Keratinocyte (primary cell): Measurements from ENCODE around the gene JAM2. TPM values are rescaled to one million over a fixed set of nuclear protein-coding genes. Genes with fewer than 3 reads are reported as not detected.

Source experiments
- DNase-seq: peaks from one replicate; pipeline ENCODE4 v3.0.0-alpha.2; 2011; ENCODE audit warnings: low read depth, missing footprints, low spot score
- FAIRE-seq: peaks from 2 replicates; lab custom pipeline; 2011; peaks lifted over from hg19 to GRCh38; lab: Jason Lieb, UNC
- H2AFZ ChIP-seq: 2 replicates; pipeline ENCODE4 v1.6.0; 2012; ENCODE audit warnings: low read length, control low read depth, inconsistent platforms; ENCODE audit not compliant: control insufficient read depth
- H3K27ac ChIP-seq: 2 replicates; pipeline ENCODE4 v1.5.1; 2011; ENCODE audit warnings: low read length; ENCODE audit not compliant: control insufficient read depth, insufficient read depth
- H3K27me3 ChIP-seq: 3 replicates; pipeline ENCODE4 v1.6.0; 2011; ENCODE audit warnings: low read length; ENCODE audit not compliant: control insufficient read depth, insufficient read depth; ENCODE audit errors: extremely low read depth
- H3K36me3 ChIP-seq, 2 experiments: 2 replicates in 1 of 2; 3 replicates in 1 of 2; pipeline ENCODE4 v1.5.1; 2011; ENCODE audit warnings: low read length in 2 of 2, mild to moderate bottlenecking in 1 of 2; ENCODE audit not compliant: control insufficient read depth in 2 of 2, insufficient read depth in 2 of 2; ENCODE audit errors: extremely low read depth in 1 of 2
- H3K4me1 ChIP-seq: 3 replicates; pipeline ENCODE4 v1.5.1; 2011; ENCODE audit warnings: low read length; ENCODE audit not compliant: control insufficient read depth, insufficient read depth; ENCODE audit errors: extremely low read depth
- H3K4me2 ChIP-seq: 3 replicates; pipeline ENCODE4 v1.6.0; 2011; ENCODE audit warnings: low read depth, low read length; ENCODE audit not compliant: control insufficient read depth, insufficient read depth; ENCODE audit errors: extremely low read depth
- H3K4me3 ChIP-seq, 3 experiments: fragments of 200-600 bp in 1 of 3; sonication (generic) in 1 of 3; 2 replicates in 2 of 3; 3 replicates in 1 of 3; pipeline ENCODE4 v1.5.1; 2011 to 2016; ENCODE audit warnings: low read length in 3 of 3, mild to moderate bottlenecking in 3 of 3, control low read depth in 2 of 3, inconsistent platforms in 1 of 3, low read depth in 1 of 3, mixed read lengths in 1 of 3, mixed run types in 1 of 3, moderate library complexity in 1 of 3; ENCODE audit not compliant: control insufficient read depth in 2 of 3, insufficient read depth in 2 of 3; ENCODE audit errors: extremely low read depth in 1 of 3
- H3K79me2 ChIP-seq: 2 replicates; pipeline ENCODE4 v1.6.0; 2012; ENCODE audit warnings: low read length; ENCODE audit not compliant: control insufficient read depth, insufficient read depth
- H3K9ac ChIP-seq: 3 replicates; pipeline ENCODE4 v1.6.0; 2011; ENCODE audit warnings: low read length; ENCODE audit not compliant: control insufficient read depth, insufficient read depth; ENCODE audit errors: extremely low read depth
- H3K9me1 ChIP-seq: 3 replicates; pipeline ENCODE4 v1.6.0; 2011; ENCODE audit warnings: low read length; ENCODE audit not compliant: control insufficient read depth, insufficient read depth; ENCODE audit errors: extremely low read depth
- H3K9me3 ChIP-seq: 2 replicates; pipeline ENCODE4 v1.5.1; 2012; ENCODE audit warnings: low read depth, low read length; ENCODE audit not compliant: control insufficient read depth
- H4K20me1 ChIP-seq: 3 replicates; pipeline ENCODE4 v1.6.0; 2011; ENCODE audit warnings: low read length; ENCODE audit not compliant: control insufficient read depth, insufficient read depth; ENCODE audit errors: extremely low read depth
- CTCF ChIP-seq, 3 experiments: IDR thresholded peaks in 1 of 3; conservative IDR thresholded peaks in 1 of 3; optimal IDR thresholded peaks in 1 of 3; 2 replicates in 2 of 3; 3 replicates in 1 of 3; pipeline versions ENCODE3 to v1.5.1; 2011; ENCODE audit warnings: low read length in 3 of 3, mild to moderate bottlenecking in 3 of 3, moderate library complexity in 2 of 3, control low read depth in 1 of 3, inconsistent platforms in 1 of 3; ENCODE audit not compliant: insufficient read depth in 2 of 3; ENCODE audit errors: extremely low read depth in 1 of 3
- EZH2 ChIP-seq: IDR thresholded peaks from one replicate; pipeline ENCODE4 v1.6.1; 2012; ENCODE audit warnings: inconsistent platforms, mild to moderate bottlenecking, low read length, moderate library complexity
- dilution Hi-C: fragments of 300-500 bp; cut with MboI; formaldehyde crosslinking; loops from one replicate; pipeline ENCODE4 v1.7.0; 2020; ENCODE audit warnings: low sequenced_read_pairs; ENCODE audit not compliant: extremely low pct_ligation_motif_present
- polyA plus RNA-seq, 5 experiments: library from polyadenylated mRNA; depleted of rRNA in 3 of 5; stranded (reverse) in 3 of 5; stranded (forward) in 1 of 5; unstranded in 1 of 5; fragments of >200 nt; gene quantifications; 1 replicate in 1 of 5; 2 replicates in 3 of 5; 3 replicates in 1 of 5; pipeline versions ENCODE4 v1.2.1 to v1.2.3, GENCODE V29; 2011 to 2012; ENCODE audit warnings: missing spikeins in 2 of 5, low read depth in 1 of 5, low replicate concordance in 1 of 5

Gene JAM2
- polyA plus RNA-seq, 1 donor (not counting 4 experiments of a cell fraction or from before 2014, with no cell fraction given): not detected

DNA sequence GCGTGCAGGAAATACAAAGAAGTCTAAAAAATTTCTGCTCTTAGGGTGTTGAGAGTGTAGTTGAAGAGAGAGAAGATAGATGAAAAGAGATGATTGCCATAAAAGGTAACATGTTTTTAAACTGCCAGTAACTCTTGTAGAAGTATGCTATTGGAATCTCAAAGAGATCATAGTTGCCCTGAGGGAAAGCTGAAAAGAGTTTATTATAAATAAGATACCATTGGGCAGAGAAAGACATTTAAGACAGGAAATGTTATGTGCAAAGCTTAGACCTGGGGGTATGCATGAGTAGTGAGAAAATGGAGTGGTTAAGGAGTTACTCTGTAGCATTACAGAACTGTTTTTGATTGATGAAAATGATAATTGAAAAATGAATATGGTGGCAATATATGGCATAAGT, 113.4 kb downstream of the JAM2 start:
- TF ChIP-seq CTCF (optimal IDR thresholded peaks at IDR 0.05 in 1 of 3, IDR thresholded peaks at IDR 0.05 in 1 of 3, conservative IDR thresholded peaks at IDR 0.05 in 1 of 3; ENCODE audit: extremely low read depth in 1 of 3, insufficient read depth in 2 of 3, low read length in 3 of 3): no peak
- TF ChIP-seq EZH2: no peak
- H3K9me1 ChIP-seq: no peaks in the 10 kb centered on the region
- H3K4me3 ChIP-seq: no peak overlapping the region
- no peaks in the 10 kb centered on the region for H4K20me1 ChIP-seq
- H3K4me1 ChIP-seq: no peaks in the 10 kb centered on the region
- no peaks in the 10 kb centered on the region for H3K79me2 ChIP-seq
- peaks cover 5 to 6% of the 10 kb centered on the region in 2 experiments for H3K36me3 ChIP-seq
- dilution Hi-C loops: no loop called here
- H3K4me2 ChIP-seq: no peak overlapping the region
- no peaks in the 10 kb centered on the region for H3K27me3 ChIP-seq
- FAIRE-seq (no peak), DNase-seq (no peak)
- H2AFZ ChIP-seq: no peak overlapping the region
- H3K9me3 ChIP-seq: no peaks in the 10 kb centered on the region
- no peak overlapping the region for H3K27ac ChIP-seq
- no peak overlapping the region for H3K9ac ChIP-seq

- Histone ChIP-seq H3K4me2 (no peak overlapping the region), H3K36me3 (peaks cover 2 to 10% of the 10 kb centered on the region in 2 experiments), H3K9ac (no peak overlapping the region), H3K79me2 (no peaks in the 10 kb centered on the region), H3K4me1 (no peaks in the 10 kb centered on the region), H3K9me1 (no peaks in the 10 kb centered on the region), H3K27ac (no peak overlapping the region), H4K20me1 (no peaks in the 10 kb centered on the region), H2AFZ (no peak overlapping the region), H3K9me3 (no peaks in the 10 kb centered on the region), H3K4me3 (no peak overlapping the region), H3K27me3 (no peaks in the 10 kb centered on the region)
- TF ChIP-seq EZH2: no peak
- TF ChIP-seq CTCF (optimal IDR thresholded peaks at IDR 0.05 in 1 of 3, IDR thresholded peaks at IDR 0.05 in 1 of 3, conservative IDR thresholded peaks at IDR 0.05 in 1 of 3; ENCODE audit: extremely low read depth in 1 of 3, insufficient read depth in 2 of 3, low read length in 3 of 3): no peak
- DNase-seq: no peak
- FAIRE-seq: no peak
- dilution Hi-C loops: no loop called here
Measured at GRCh38 chr21:25756190-25756932, 117.3 kb downstream of the JAM2 start.
